ENCODE results near the gene MB.

DNA sequence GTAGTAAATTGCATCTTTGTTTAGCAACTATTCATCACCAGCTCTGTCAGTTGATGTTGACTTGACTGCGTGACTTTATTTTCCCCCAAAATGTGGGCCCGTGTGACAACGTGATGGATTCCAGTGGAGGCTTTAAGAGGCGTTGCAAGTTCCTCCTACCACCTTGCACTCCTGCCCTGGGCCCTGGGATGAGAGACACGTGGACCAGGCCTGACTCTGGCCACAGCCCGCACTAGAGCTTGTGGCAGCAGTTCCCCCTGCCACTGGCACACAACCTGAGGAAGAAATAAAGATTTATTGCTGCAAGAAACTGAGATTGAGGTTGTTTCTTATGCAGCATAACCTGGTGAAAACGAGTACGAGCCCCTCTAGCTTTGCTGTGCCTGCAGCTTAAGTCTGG is 44.6 kb downstream of the MB start:
- TF ChIP-seq, protein P1, sequence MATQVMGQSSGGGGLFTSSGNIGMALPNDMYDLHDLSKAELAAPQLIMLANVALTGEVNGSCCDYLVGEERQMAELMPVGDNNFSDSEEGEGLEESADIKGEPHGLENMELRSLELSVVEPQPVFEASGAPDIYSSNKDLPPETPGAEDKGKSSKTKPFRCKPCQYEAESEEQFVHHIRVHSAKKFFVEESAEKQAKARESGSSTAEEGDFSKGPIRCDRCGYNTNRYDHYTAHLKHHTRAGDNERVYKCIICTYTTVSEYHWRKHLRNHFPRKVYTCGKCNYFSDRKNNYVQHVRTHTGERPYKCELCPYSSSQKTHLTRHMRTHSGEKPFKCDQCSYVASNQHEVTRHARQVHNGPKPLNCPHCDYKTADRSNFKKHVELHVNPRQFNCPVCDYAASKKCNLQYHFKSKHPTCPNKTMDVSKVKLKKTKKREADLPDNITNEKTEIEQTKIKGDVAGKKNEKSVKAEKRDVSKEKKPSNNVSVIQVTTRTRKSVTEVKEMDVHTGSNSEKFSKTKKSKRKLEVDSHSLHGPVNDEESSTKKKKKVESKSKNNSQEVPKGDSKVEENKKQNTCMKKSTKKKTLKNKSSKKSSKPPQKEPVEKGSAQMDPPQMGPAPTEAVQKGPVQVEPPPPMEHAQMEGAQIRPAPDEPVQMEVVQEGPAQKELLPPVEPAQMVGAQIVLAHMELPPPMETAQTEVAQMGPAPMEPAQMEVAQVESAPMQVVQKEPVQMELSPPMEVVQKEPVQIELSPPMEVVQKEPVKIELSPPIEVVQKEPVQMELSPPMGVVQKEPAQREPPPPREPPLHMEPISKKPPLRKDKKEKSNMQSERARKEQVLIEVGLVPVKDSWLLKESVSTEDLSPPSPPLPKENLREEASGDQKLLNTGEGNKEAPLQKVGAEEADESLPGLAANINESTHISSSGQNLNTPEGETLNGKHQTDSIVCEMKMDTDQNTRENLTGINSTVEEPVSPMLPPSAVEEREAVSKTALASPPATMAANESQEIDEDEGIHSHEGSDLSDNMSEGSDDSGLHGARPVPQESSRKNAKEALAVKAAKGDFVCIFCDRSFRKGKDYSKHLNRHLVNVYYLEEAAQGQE (IDR thresholded peaks at IDR 0.05; ENCODE audit: insufficient read depth in 1 of 2, low read depth in 2 of 2, low read length in 2 of 2), result no peak
- no peak for TF ChIP-seq POLR2AphosphoS5 (IDR thresholded peaks at IDR 0.05; ENCODE audit: low read depth, low read length)
